Raji (cell line): ENCODE data around the gene CSNK1A1.

ENCODE experiments used
- POLR2A ChIP-seq: IDR thresholded peaks from 2 replicates; pipeline ENCODE4 v1.6.1; 2011; ENCODE audit warnings: low read depth, low read length, control low read depth; ENCODE audit not compliant: insufficient read depth

CSNK1A1 gene

GRCh38 chr5:149514512-149514911, 36.7 kb downstream of the CSNK1A1 start:
- TF ChIP-seq POLR2A, result no peak

GRCh38 chr5:149510136-149510535, 41.1 kb downstream of the CSNK1A1 start:
- TF ChIP-seq POLR2A, result no peak

GRCh38 chr5:149504677-149505076, 46.6 kb downstream of the CSNK1A1 start:
- no peak for TF ChIP-seq POLR2A

- no peak for TF ChIP-seq POLR2A
Observed at GRCh38 chr5:149503006-149503405, 48.2 kb downstream of the CSNK1A1 start.

GRCh38 chr5:149500922-149501582, 50.2 kb downstream of the CSNK1A1 start:
- no peak for TF ChIP-seq POLR2A

GRCh38 chr5:149498724-149499336, 52.4 kb downstream of the CSNK1A1 start:
- no peak for TF ChIP-seq POLR2A

GRCh38 chr5:149497357-149497756, 53.9 kb downstream of the CSNK1A1 start:
- TF ChIP-seq POLR2A, result no peak

- no peak for TF ChIP-seq POLR2A
Observed at GRCh38 chr5:149496917-149497316, 54.3 kb downstream of the CSNK1A1 start.

GRCh38 chr5:149496166-149496565, 55.1 kb downstream of the CSNK1A1 start:
- TF ChIP-seq POLR2A, result no peak

GRCh38 chr5:149495673-149496072, 55.6 kb downstream of the CSNK1A1 start:
- TF ChIP-seq POLR2A, result no peak

- TF ChIP-seq POLR2A, result no peak
Observed at GRCh38 chr5:149493316-149493715, 57.9 kb downstream of the CSNK1A1 start.

- no peak for TF ChIP-seq POLR2A
Observed at GRCh38 chr5:149492781-149493180, 58.5 kb downstream of the CSNK1A1 start.

GRCh38 chr5:149490599-149491485, 60.4 kb downstream of the CSNK1A1 start:
- TF ChIP-seq POLR2A, result no peak

- no peak for TF ChIP-seq POLR2A
Observed at GRCh38 chr5:149489605-149490037, 61.6 kb downstream of the CSNK1A1 start.

- no peak for TF ChIP-seq POLR2A
Observed at GRCh38 chr5:149488645-149489306, 62.5 kb downstream of the CSNK1A1 start.
